H9 (cell line): ENCODE results near the gene ELOVL2. TPM values are rescaled to one million over a fixed set of nuclear protein-coding genes. Genes with fewer than 3 reads are reported as not detected.

Experiments used
- DNase-seq: peaks from one replicate; pipeline ENCODE4 v3.0.0-alpha.2; 2017
- H2AFZ ChIP-seq: one replicate; pipeline ENCODE4 v1.6.1; 2013; ENCODE audit warnings: mild to moderate bottlenecking, low read length, control low read depth, moderate library complexity
- H2AK5ac ChIP-seq: 2 replicates; pipeline ENCODE4 v1.6.1; 2013; ENCODE audit warnings: low read length, control low read depth, mixed read lengths; ENCODE audit not compliant: insufficient read length
- H2BK120ac ChIP-seq: one replicate; pipeline ENCODE4 v1.6.1; 2013; ENCODE audit warnings: low read depth, mild to moderate bottlenecking, low read length, control low read depth, inconsistent platforms; ENCODE audit not compliant: poor library complexity, severe bottlenecking
- H2BK12ac ChIP-seq: 2 replicates; pipeline ENCODE4 v1.6.1; 2013; ENCODE audit warnings: low read length, control low read depth, mixed read lengths, low read depth; ENCODE audit not compliant: insufficient read length
- H2BK15ac ChIP-seq: 2 replicates; pipeline ENCODE4 v1.6.1; 2013; ENCODE audit warnings: low read depth, low read length, control low read depth
- H2BK20ac ChIP-seq: one replicate; pipeline ENCODE4 v1.6.1; 2013; ENCODE audit warnings: low read depth, mild to moderate bottlenecking, low read length, control low read depth, inconsistent platforms; ENCODE audit not compliant: poor library complexity, severe bottlenecking
- H2BK5ac ChIP-seq: 2 replicates; pipeline ENCODE4 v1.6.1; 2013; ENCODE audit warnings: low read length, control low read depth, mixed read lengths; ENCODE audit not compliant: insufficient read length
- H3K14ac ChIP-seq: 2 replicates; pipeline ENCODE4 v1.6.1; 2013; ENCODE audit warnings: low read length, control low read depth; ENCODE audit not compliant: insufficient read depth
- H3K18ac ChIP-seq: 2 replicates; pipeline ENCODE4 v1.6.1; 2013; ENCODE audit warnings: low read depth, mild to moderate bottlenecking, mixed read lengths, low read length, control low read depth; ENCODE audit not compliant: insufficient read length
- H3K23ac ChIP-seq: 2 replicates; pipeline ENCODE4 v1.6.1; 2013; ENCODE audit warnings: low read length, control low read depth, mixed read lengths, low read depth; ENCODE audit not compliant: insufficient read length
- H3K23me2 ChIP-seq: 2 replicates; pipeline ENCODE4 v1.6.1; 2013; ENCODE audit warnings: low read depth, mild to moderate bottlenecking, mixed read lengths, low read length, control low read depth; ENCODE audit not compliant: insufficient read length, poor library complexity, severe bottlenecking
- H3K27ac ChIP-seq: 2 replicates; pipeline ENCODE4 v1.5.1; 2013; ENCODE audit warnings: low read length, control low read depth, mixed read lengths, low read depth; ENCODE audit not compliant: insufficient read length
- H3K27me3 ChIP-seq: 2 replicates; pipeline ENCODE4 v1.6.1; 2013; ENCODE audit warnings: low read length, control low read depth, inconsistent platforms; ENCODE audit not compliant: insufficient read depth
- H3K4ac ChIP-seq: 2 replicates; pipeline ENCODE4 v1.6.1; 2013; ENCODE audit warnings: low read depth, mild to moderate bottlenecking, control low read depth, inconsistent platforms, low read length, moderate library complexity
- H3K4me1 ChIP-seq: 2 replicates; pipeline ENCODE4 v1.6.1; 2013; ENCODE audit warnings: low read length, control low read depth, inconsistent platforms; ENCODE audit not compliant: insufficient read depth
- H3K4me2 ChIP-seq: 2 replicates; pipeline ENCODE4 v1.6.1; 2013; ENCODE audit warnings: low read length, control low read depth, mixed read lengths; ENCODE audit not compliant: insufficient read length, insufficient read depth
- H3K56ac ChIP-seq: 2 replicates; pipeline ENCODE4 v1.6.1; 2013; ENCODE audit warnings: low read depth, mild to moderate bottlenecking, mixed read lengths, low read length, control low read depth; ENCODE audit not compliant: insufficient read length
- H3K79me1 ChIP-seq: 2 replicates; pipeline ENCODE4 v1.6.1; 2013; ENCODE audit warnings: low read depth, mild to moderate bottlenecking, moderate library complexity, low read length, control low read depth, inconsistent platforms; ENCODE audit not compliant: insufficient read depth, poor library complexity, severe bottlenecking
- H3K79me2 ChIP-seq: 2 replicates; pipeline ENCODE4 v1.6.1; 2013; ENCODE audit warnings: low read length, control low read depth, inconsistent platforms; ENCODE audit not compliant: insufficient read depth
- H3K9ac ChIP-seq: 2 replicates; pipeline ENCODE4 v1.6.1; 2013; ENCODE audit warnings: low read length, control low read depth, mixed read lengths; ENCODE audit not compliant: insufficient read length; ENCODE audit errors: extremely low read depth
- H3K9me3 ChIP-seq: one replicate; pipeline ENCODE4 v1.6.1; 2013; ENCODE audit warnings: low read depth, low read length, inconsistent platforms; ENCODE audit not compliant: control insufficient read depth
- H3T11ph ChIP-seq: one replicate; pipeline ENCODE4 v1.6.1; 2013; ENCODE audit warnings: mild to moderate bottlenecking, low read length, control low read depth, inconsistent platforms
- H4K20me1 ChIP-seq: one replicate; pipeline ENCODE4 v1.6.1; 2013; ENCODE audit not compliant: control insufficient read depth, insufficient read length, insufficient read depth
- H4K5ac ChIP-seq: 2 replicates; pipeline ENCODE4 v1.6.1; 2013; ENCODE audit warnings: low read depth, mild to moderate bottlenecking, mixed read lengths, low read length, control low read depth; ENCODE audit not compliant: insufficient read length
- H4K8ac ChIP-seq: replicated peaks from 2 replicates; pipeline ENCODE4 v1.6.1; 2013; ENCODE audit warnings: low read length, control low read depth, mixed read lengths, low read depth; ENCODE audit not compliant: insufficient read length
- H4K91ac ChIP-seq: 2 replicates; pipeline ENCODE4 v1.6.1; 2013; ENCODE audit warnings: low read depth, mild to moderate bottlenecking, moderate library complexity, mixed read lengths, low read length, control low read depth; ENCODE audit not compliant: insufficient read length
- H3K27ac Mint-ChIP-seq, 3 experiments: 2 replicates in 2 of 3; 3 replicates in 1 of 3; pipeline ENCODE4 v1.8.0; 2020 to 2021; ENCODE audit warnings: mixed read lengths in 3 of 3, mild to moderate bottlenecking in 1 of 3, moderate library complexity in 1 of 3
- H3K27me3 Mint-ChIP-seq: 2 replicates; pipeline ENCODE4 v1.8.0; 2021; ENCODE audit warnings: low read depth, mild to moderate bottlenecking, moderate library complexity, mixed read lengths
- H3K36me3 Mint-ChIP-seq, 3 experiments: 2 replicates in 2 of 3; 3 replicates in 1 of 3; pipeline ENCODE4 v1.8.0; 2020 to 2021; ENCODE audit warnings: low read depth in 3 of 3, mixed read lengths in 3 of 3; ENCODE audit not compliant: insufficient read depth in 1 of 3
- H3K4me1 Mint-ChIP-seq, 2 experiments: 2 replicates each; pipeline ENCODE4 v1.8.0; 2020; ENCODE audit warnings: mixed read lengths in 2 of 2
- H3K4me3 Mint-ChIP-seq, 2 experiments: 2 replicates in 1 of 2; 3 replicates in 1 of 2; pipeline ENCODE4 v1.8.0; 2020 to 2021; ENCODE audit warnings: mild to moderate bottlenecking in 2 of 2, mixed read lengths in 2 of 2, moderate library complexity in 1 of 2
- H3K9me3 Mint-ChIP-seq, 2 experiments: 2 replicates in 1 of 2; 3 replicates in 1 of 2; pipeline ENCODE4 v1.8.0; 2020; ENCODE audit warnings: mild to moderate bottlenecking in 2 of 2, mixed read lengths in 2 of 2, moderate library complexity in 1 of 2
- CTCF ChIP-seq: fragments of 200-600 bp; sonication (generic); conservative IDR thresholded peaks from 3 replicates; pipeline ENCODE4 v1.8.0; 2021; ENCODE audit warnings: antibody characterized with exemption, mild to moderate bottlenecking
- WGBS: extraction: QIAGEN DNeasy Blood & Tissue Kit; methylation state at CpG from one replicate; pipeline ENCODE4 v1.1.7; 2013; ENCODE audit warnings: missing lambda C conversion rate, low lambda C conversion rate, mixed read lengths; ENCODE audit not compliant: insufficient read length; ENCODE audit errors: extremely low coverage; 5-methylcytosine and 5-hydroxymethylcytosine counted together
- total RNA-seq: library from RNA; stranded (reverse); gene quantifications from 2 replicates; pipeline ENCODE4 v1.2.1, GENCODE V29; 2021

The ELOVL2 gene
- total RNA-seq, 1 experiment from 2014 or later, result 0.57 TPM

GRCh38 chr6:10964684-10965083 lies 79.4 kb downstream of the ELOVL2 start:
- no peak for TF ChIP-seq CTCF
- no peak for DNase-seq
- H3K9me3 Mint-ChIP-seq, result peaks cover 6 to 13% of the 10 kb centered on the region in 2 experiments; a peak in 4 of 5 replicates
- H3K36me3 Mint-ChIP-seq, result peaks cover 5 to 12% (median 5%) of the 10 kb centered on the region in 3 experiments; a peak in 6 of 7 replicates
- Histone ChIP-seq H2AFZ (no peak overlapping the region), H2BK20ac (no peak overlapping the region), H3K4ac (no peak overlapping the region), H2AK5ac (no peak overlapping the region), H3K79me1 (no peaks in the 10 kb centered on the region), H3K4me2 (no peak overlapping the region), H2BK5ac (no peak overlapping the region), H2BK12ac (no peak overlapping the region), H4K8ac (no peak overlapping the region), H2BK120ac (no peak overlapping the region), H3K18ac (no peak overlapping the region), H3K9ac (no peak overlapping the region), H4K20me1 (no peaks in the 10 kb centered on the region), H3T11ph (no peak overlapping the region), H3K23ac (no peak overlapping the region), H3K27ac (no peak overlapping the region), H3K14ac (no peak overlapping the region), H3K79me2 (no peaks in the 10 kb centered on the region), H3K23me2 (no peaks in the 10 kb centered on the region), H2BK15ac (no peak overlapping the region), H3K27me3 (peaks cover 9% of the 10 kb centered on the region; the same call in 1 of the 2 replicates), H4K91ac (no peak overlapping the region), H3K9me3 (no peaks in the 10 kb centered on the region), H3K4me1 (no peaks in the 10 kb centered on the region), H3K56ac (no peak overlapping the region), H4K5ac (no peak overlapping the region)
- H3K27ac Mint-ChIP-seq, result no peak overlapping the region
- WGBS, result no CpG with 5 or more reads among the region's 1 CpG
- no peak overlapping the region for H3K4me3 Mint-ChIP-seq
- H3K4me1 Mint-ChIP-seq, result peaks cover 9 to 11% of the 10 kb centered on the region in 2 experiments
- peaks cover 74% of the 10 kb centered on the region for H3K27me3 Mint-ChIP-seq
